Measurements from ENCODE around the gene GNAI3. TPM values are rescaled to one million over a fixed set of nuclear protein-coding genes. Genes with fewer than 3 reads are reported as not detected.

The GNAI3 gene
- total RNA-seq, 2 experiments from 2014 or later = 8.4 TPM

- no peak for DNase-seq
- Mint-ChIP-seq H3K27me3 (no peaks in the 10 kb centered on the region), H3K4me3 (no peak overlapping the region), H3K27ac (no peak overlapping the region), H3K9me3 (no peaks in the 10 kb centered on the region), H3K36me3 (no peaks in the 10 kb centered on the region), H3K4me1 (peaks cover 19% of the 10 kb centered on the region)
Measured at GRCh38 chr1:109636201-109636952, 88.0 kb downstream of the GNAI3 start.

GRCh38 chr1:109637446-109637845, 89.0 kb downstream of the GNAI3 start:
- Mint-ChIP-seq H3K4me3 (no peak overlapping the region), H3K27ac (no peak overlapping the region), H3K36me3 (no peaks in the 10 kb centered on the region), H3K27me3 (no peaks in the 10 kb centered on the region), H3K9me3 (no peaks in the 10 kb centered on the region), H3K4me1 (peaks cover 19% of the 10 kb centered on the region)
- no peak for DNase-seq

GRCh38 chr1:109639063-109639840, 90.8 kb downstream of the GNAI3 start:
- peaks cover 20% of the 10 kb centered on the region for H3K4me1 Mint-ChIP-seq
- no peak overlapping the region for H3K27ac Mint-ChIP-seq
- no peak overlapping the region for H3K4me3 Mint-ChIP-seq
- DNase-seq = no peak
- no peaks in the 10 kb centered on the region for H3K36me3 Mint-ChIP-seq
- no peaks in the 10 kb centered on the region for H3K9me3 Mint-ChIP-seq
- no peaks in the 10 kb centered on the region for H3K27me3 Mint-ChIP-seq

- Mint-ChIP-seq H3K4me3 (no peak overlapping the region), H3K27me3 (no peaks in the 10 kb centered on the region), H3K4me1 (peaks cover 14% of the 10 kb centered on the region), H3K36me3 (no peaks in the 10 kb centered on the region), H3K9me3 (no peaks in the 10 kb centered on the region), H3K27ac (no peak overlapping the region)
- no peak for DNase-seq
Measured at GRCh38 chr1:109639841-109640184, 91.4 kb downstream of the GNAI3 start.

GRCh38 chr1:109640285-109640865, 92.0 kb downstream of the GNAI3 start:
- peaks cover 8% of the 10 kb centered on the region for H3K4me1 Mint-ChIP-seq
- H3K27ac Mint-ChIP-seq = no peak overlapping the region

GRCh38 chr1:109641078-109641740, 92.8 kb downstream of the GNAI3 start:
- Mint-ChIP-seq H3K27me3 (no peaks in the 10 kb centered on the region), H3K4me3 (no peak overlapping the region), H3K27ac (no peak overlapping the region), H3K36me3 (no peaks in the 10 kb centered on the region), H3K4me1 (peaks cover 7% of the 10 kb centered on the region), H3K9me3 (no peaks in the 10 kb centered on the region)
- no peak for DNase-seq

More at GRCh38 chr1:109640285-109640865, 92.0 kb downstream of the GNAI3 start:
- Mint-ChIP-seq H3K9me3 (no peaks in the 10 kb centered on the region), H3K36me3 (no peaks in the 10 kb centered on the region), H3K4me3 (no peak overlapping the region), H3K27me3 (no peaks in the 10 kb centered on the region)
- peak; percentile 81 for DNase-seq

- no peak overlapping the region for H3K27ac Mint-ChIP-seq
- peaks cover 7% of the 10 kb centered on the region for H3K4me1 Mint-ChIP-seq
- no peak for DNase-seq
- no peaks in the 10 kb centered on the region for H3K27me3 Mint-ChIP-seq
- H3K9me3 Mint-ChIP-seq = no peaks in the 10 kb centered on the region
- no peaks in the 10 kb centered on the region for H3K36me3 Mint-ChIP-seq
- no peak overlapping the region for H3K4me3 Mint-ChIP-seq
Measured at GRCh38 chr1:109641861-109642260, 93.4 kb downstream of the GNAI3 start.

DNA sequence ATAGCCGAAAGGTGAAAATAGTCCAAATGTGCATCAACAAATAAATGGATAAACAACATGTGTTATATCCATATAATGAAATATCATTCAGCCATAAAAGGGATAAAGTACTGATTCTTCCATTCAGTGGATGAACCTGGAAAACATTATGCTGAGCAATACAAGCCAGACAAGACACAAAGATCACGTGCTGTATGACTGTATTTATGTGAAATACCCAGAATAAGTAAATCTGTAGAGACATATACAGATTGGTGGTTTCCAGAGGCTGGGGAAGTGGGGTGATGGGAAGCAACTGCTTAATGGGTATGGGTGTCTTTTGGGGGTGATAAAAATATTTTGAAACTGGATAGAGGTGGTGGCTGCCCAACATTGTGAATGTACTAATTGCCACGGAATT, 94.2 kb downstream of the GNAI3 start:
- no peak overlapping the region for H3K4me3 Mint-ChIP-seq
- no peaks in the 10 kb centered on the region for H3K36me3 Mint-ChIP-seq
- no peak overlapping the region for H3K27ac Mint-ChIP-seq
- no peaks in the 10 kb centered on the region for H3K9me3 Mint-ChIP-seq
- no peaks in the 10 kb centered on the region for H3K27me3 Mint-ChIP-seq
- H3K4me1 Mint-ChIP-seq = peaks cover 7% of the 10 kb centered on the region
- DNase-seq = no peak

- Mint-ChIP-seq H3K27me3 (no peaks in the 10 kb centered on the region), H3K27ac (no peak overlapping the region), H3K4me3 (no peak overlapping the region), H3K9me3 (no peaks in the 10 kb centered on the region), H3K36me3 (no peaks in the 10 kb centered on the region), H3K4me1 (peaks cover 7% of the 10 kb centered on the region)
- peak; percentile 85 for DNase-seq
Measured at GRCh38 chr1:109643385-109644230, 95.2 kb downstream of the GNAI3 start.

DNA sequence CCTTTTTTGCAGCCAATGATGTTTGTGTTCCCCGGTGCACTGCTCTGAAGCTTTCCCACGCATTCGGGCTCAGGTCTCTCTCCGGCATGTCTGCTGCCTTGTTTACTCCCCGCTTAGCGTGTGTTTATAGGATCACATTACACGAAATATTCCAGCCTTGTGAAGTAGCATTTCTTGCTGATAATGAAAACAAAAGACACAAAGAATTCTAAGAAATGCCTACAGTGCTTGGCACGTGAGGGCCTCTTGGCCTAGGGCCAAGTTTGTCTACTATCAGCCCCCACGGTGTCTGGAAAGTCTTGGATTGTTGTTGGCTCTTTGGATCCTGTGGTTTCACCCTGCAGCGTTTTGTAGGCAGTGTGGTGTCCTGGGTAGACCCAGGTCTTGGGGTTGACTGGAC, 96.3 kb downstream of the GNAI3 start:
- no peaks in the 10 kb centered on the region for H3K9me3 Mint-ChIP-seq
- H3K4me3 Mint-ChIP-seq = no peak overlapping the region
- peaks cover 7% of the 10 kb centered on the region for H3K4me1 Mint-ChIP-seq
- H3K27ac Mint-ChIP-seq = no peak overlapping the region
- H3K36me3 Mint-ChIP-seq = no peaks in the 10 kb centered on the region
- H3K27me3 Mint-ChIP-seq = no peaks in the 10 kb centered on the region
- no peak for DNase-seq

GRCh38 chr1:109649491-109649914, 101.1 kb downstream of the GNAI3 start:
- Mint-ChIP-seq H3K27ac (no peak overlapping the region), H3K4me1 (no peaks in the 10 kb centered on the region), H3K9me3 (no peaks in the 10 kb centered on the region)

DNA sequence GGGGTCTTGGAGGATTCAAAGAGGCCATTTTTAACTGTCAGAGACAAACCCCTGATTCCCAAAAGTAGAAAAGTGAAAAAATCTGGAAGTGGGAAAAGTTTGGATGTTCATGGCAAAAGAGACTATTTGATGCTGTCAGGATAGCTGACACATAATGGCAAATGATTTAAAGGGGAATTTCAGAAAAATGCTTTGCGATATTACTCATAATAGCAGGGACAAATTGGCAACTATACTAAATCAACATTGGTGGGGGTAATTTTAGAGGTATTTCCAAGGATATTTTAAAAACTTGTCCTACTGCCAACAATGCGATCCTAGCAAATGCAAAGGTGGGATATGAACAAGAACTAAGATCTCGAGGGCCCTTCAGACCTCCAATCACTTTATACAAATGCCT, 102.2 kb downstream of the GNAI3 start:
- H3K9me3 Mint-ChIP-seq = no peaks in the 10 kb centered on the region
- H3K27ac Mint-ChIP-seq = no peak overlapping the region
- peaks cover 6% of the 10 kb centered on the region for H3K4me1 Mint-ChIP-seq
- no peaks in the 10 kb centered on the region for H3K36me3 Mint-ChIP-seq
- no peak for DNase-seq
- no peak overlapping the region for H3K4me3 Mint-ChIP-seq
- H3K27me3 Mint-ChIP-seq = peaks cover 9% of the 10 kb centered on the region

More at GRCh38 chr1:109649491-109649914, 101.1 kb downstream of the GNAI3 start:
- no peak for DNase-seq
- H3K27me3 Mint-ChIP-seq = peaks cover 9% of the 10 kb centered on the region
- no peak overlapping the region for H3K4me3 Mint-ChIP-seq
- no peaks in the 10 kb centered on the region for H3K36me3 Mint-ChIP-seq

DNA sequence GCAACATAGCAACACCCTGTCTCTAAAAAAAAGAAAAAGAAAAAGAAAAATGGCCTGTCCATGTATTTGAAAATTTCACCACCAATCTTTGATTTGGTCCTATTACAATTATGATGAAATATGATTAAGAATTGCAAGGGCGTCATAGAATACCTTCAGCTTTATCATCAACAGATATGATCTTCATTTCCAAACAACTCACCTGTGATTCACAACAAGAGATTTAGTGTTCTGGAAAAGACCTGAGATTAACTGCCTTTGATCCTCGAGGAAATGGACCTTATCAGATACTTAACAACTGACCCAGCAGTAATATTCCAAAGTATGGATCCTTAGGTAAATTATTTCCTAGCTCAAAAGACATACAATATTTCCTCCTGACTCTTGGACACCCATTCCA, 104.0 kb downstream of the GNAI3 start:
- peaks cover 9% of the 10 kb centered on the region for H3K4me1 Mint-ChIP-seq
- H3K27me3 Mint-ChIP-seq = peaks cover 9% of the 10 kb centered on the region
- DNase-seq = no peak
- no peaks in the 10 kb centered on the region for H3K36me3 Mint-ChIP-seq
- H3K9me3 Mint-ChIP-seq = no peaks in the 10 kb centered on the region
- H3K4me3 Mint-ChIP-seq = no peak overlapping the region
- no peak overlapping the region for H3K27ac Mint-ChIP-seq

- H3K36me3 Mint-ChIP-seq = no peaks in the 10 kb centered on the region
- H3K27ac Mint-ChIP-seq = no peak overlapping the region
- peaks cover 9% of the 10 kb centered on the region for H3K27me3 Mint-ChIP-seq
- no peak overlapping the region for H3K4me3 Mint-ChIP-seq
- H3K4me1 Mint-ChIP-seq = peaks cover 9% of the 10 kb centered on the region
- H3K9me3 Mint-ChIP-seq = no peaks in the 10 kb centered on the region
- no peak for DNase-seq
Measured at GRCh38 chr1:109653306-109653705, 104.9 kb downstream of the GNAI3 start.

All from activated naive CD8-positive, alpha-beta T cell treated with anti-CD3 and anti-CD28 coated beads for 36 hours (primary cell).